Measurements from ENCODE around the gene PTPRJ. TPM values are rescaled to one million over a fixed set of nuclear protein-coding genes. Genes with fewer than 3 reads are reported as not detected.

Gene PTPRJ
- total and polyA plus RNA-seq, 2 experiments from 2014 or later, result 4.5 to 9.5 TPM

DNA sequence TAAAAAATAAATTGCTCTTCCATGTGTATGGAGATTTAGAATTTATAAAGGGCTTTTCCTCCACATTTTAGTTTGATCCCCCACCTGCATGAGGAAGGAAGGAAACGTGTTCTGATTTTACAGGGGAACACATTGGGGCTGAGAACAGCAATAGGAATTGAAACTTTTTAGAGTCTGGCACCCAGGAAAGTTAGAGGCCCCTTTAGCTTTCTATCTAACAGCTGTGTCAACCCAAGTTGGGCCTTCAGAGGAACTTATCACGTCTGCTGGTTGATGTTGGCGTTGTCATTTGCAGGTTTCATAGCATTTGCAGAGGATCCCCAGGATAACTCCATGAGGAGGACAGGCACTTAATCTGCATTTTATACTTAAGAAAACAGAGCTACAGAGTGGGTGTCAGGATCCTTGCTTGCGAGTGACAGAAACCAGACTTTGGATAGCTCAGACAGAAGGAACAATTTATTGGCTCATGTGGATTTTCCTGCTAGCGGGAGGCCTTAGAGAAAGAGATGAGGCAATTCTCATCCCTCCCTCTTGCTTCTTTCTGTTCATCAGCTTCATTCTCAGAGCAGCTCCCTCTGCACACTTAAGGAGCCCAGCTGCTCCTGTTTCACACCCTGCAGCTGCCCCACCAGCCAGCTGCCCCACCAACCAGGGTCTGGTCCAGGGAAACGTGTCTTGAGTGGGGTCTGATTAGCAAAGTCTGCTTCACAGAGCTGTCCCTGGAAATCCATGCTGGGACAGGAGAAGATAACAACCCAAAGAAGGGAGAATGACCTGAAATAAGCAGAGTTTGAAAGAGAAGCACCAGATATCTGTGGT is 143.8 kb downstream of the PTPRJ start:
- Histone ChIP-seq H3K4me3 (no peak overlapping the region), H3K36me3 (ENCODE audit: low read depth) (peaks cover 13% of the 10 kb centered on the region; the same call in 1 of the 2 replicates), H3K27ac (no peak overlapping the region), H3F3A (ENCODE audit: insufficient read depth) (no peaks in the 10 kb centered on the region), H3K27me3 (replicated peaks; ENCODE audit: insufficient read depth) (no peaks in the 10 kb centered on the region), H3K9me3 (ENCODE audit: low read depth) (no peaks in the 10 kb centered on the region), H3K4me2 (ENCODE audit: unreplicated experiment) (no peak overlapping the region), H3K9ac (no peak overlapping the region), H2AFZ (no peak overlapping the region), H3K79me2 (ENCODE audit: insufficient read depth) (no peaks in the 10 kb centered on the region), H3K9me2 (ENCODE audit: insufficient read depth) (no peaks in the 10 kb centered on the region), H4K20me1 (ENCODE audit: insufficient read depth) (no peaks in the 10 kb centered on the region), H3K4me1 (ENCODE audit: insufficient read depth) (no peaks in the 10 kb centered on the region)
- in situ Hi-C loops (cut with MboI), result no loop called here
- DNase-seq, result no peak
- no peak for TF ChIP-seq EZH2phosphoT487 (IDR thresholded peaks at IDR 0.05; ENCODE audit: insufficient read depth, low read depth)
- no peak for TF ChIP-seq EZH2 (IDR thresholded peaks at IDR 0.05; ENCODE audit: insufficient read depth, poor library complexity, severe bottlenecking)
- 69 to 71% methylated on average over 6 of the region's 6 CpGs for WGBS, 2 experiments (ENCODE audit: low coverage in 1 of 2, low lambda C conversion rate in 2 of 2, missing lambda C conversion rate in 2 of 2)

DNA sequence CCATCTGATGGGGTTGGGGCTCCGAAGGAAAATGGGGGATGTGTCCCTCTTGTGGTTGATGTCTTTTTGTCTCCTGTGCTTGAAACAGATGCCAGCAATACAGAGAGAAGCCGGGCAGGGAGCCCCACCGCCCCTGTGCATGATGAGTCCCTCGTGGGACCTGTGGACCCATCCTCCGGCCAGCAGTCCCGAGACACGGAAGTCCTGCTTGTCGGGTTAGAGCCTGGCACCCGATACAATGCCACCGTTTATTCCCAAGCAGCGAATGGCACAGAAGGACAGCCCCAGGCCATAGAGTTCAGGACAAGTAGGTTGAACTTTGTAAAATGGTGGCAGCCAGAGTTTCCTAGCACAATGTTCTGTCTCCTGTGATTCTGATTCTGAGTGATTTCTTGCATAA is 144.5 kb downstream of the PTPRJ start:
- no peak for DNase-seq
- no peak overlapping the region for H3K27ac ChIP-seq
- no peaks in the 10 kb centered on the region for H3K9me3 ChIP-seq (ENCODE audit: low read depth)
- no peak overlapping the region for H3K9ac ChIP-seq
- peaks cover 18% of the 10 kb centered on the region; the same call in 1 of the 2 replicates for H3K36me3 ChIP-seq (ENCODE audit: low read depth)
- no peaks in the 10 kb centered on the region for H3K79me2 ChIP-seq (ENCODE audit: insufficient read depth)
- H3F3A ChIP-seq (ENCODE audit: insufficient read depth), result no peaks in the 10 kb centered on the region
- TF ChIP-seq EZH2 (IDR thresholded peaks at IDR 0.05; ENCODE audit: insufficient read depth, poor library complexity, severe bottlenecking) (no peak), EZH2phosphoT487 (IDR thresholded peaks at IDR 0.05; ENCODE audit: insufficient read depth, low read depth) (no peak)
- H3K4me1 ChIP-seq (ENCODE audit: insufficient read depth), result no peaks in the 10 kb centered on the region
- no peak overlapping the region for H3K4me2 ChIP-seq (ENCODE audit: unreplicated experiment)
- no peak overlapping the region for H2AFZ ChIP-seq
- H3K4me3 ChIP-seq, result no peak overlapping the region
- no peaks in the 10 kb centered on the region for H3K9me2 ChIP-seq (ENCODE audit: insufficient read depth)
- in situ Hi-C loops (cut with MboI), result no loop called here
- no peaks in the 10 kb centered on the region for H4K20me1 ChIP-seq (ENCODE audit: insufficient read depth)
- 92 to 93% methylated on average over 11 of the region's 11 CpGs for WGBS, 2 experiments (ENCODE audit: low coverage in 1 of 2, low lambda C conversion rate in 2 of 2, missing lambda C conversion rate in 2 of 2)
- no peaks in the 10 kb centered on the region for H3K27me3 ChIP-seq (replicated peaks; ENCODE audit: insufficient read depth)

DNA sequence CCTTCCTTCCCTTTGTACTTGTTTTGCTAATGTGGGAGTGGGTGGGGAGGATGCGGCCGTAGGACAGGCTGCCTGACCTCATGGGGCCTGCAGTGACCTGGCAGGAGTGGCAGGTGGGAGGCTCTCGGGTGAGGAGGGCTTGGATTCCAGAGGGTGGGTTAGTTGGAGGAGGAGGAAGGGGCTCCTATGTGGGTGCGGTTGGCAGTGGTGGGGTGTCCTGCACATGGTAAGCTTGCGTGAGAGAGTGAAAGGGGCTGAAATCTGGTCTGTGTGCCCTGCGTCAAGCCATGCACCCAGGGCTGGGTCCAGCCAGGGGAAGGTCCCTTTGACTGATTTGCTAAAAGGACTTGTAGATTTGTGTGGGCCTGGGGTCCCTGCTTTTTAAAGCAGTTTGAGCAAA is 145.5 kb downstream of the PTPRJ start:
- Histone ChIP-seq H2AFZ (no peak overlapping the region), H3K79me2 (ENCODE audit: insufficient read depth) (no peaks in the 10 kb centered on the region), H3K27me3 (replicated peaks; ENCODE audit: insufficient read depth) (no peaks in the 10 kb centered on the region), H4K20me1 (ENCODE audit: insufficient read depth) (no peaks in the 10 kb centered on the region), H3K9me3 (ENCODE audit: low read depth) (no peaks in the 10 kb centered on the region), H3K4me1 (ENCODE audit: insufficient read depth) (no peaks in the 10 kb centered on the region), H3K9me2 (ENCODE audit: insufficient read depth) (no peaks in the 10 kb centered on the region), H3K9ac (no peak overlapping the region), H3K27ac (no peak overlapping the region), H3K4me3 (no peak overlapping the region), H3F3A (ENCODE audit: insufficient read depth) (no peaks in the 10 kb centered on the region), H3K36me3 (ENCODE audit: low read depth) (peaks cover 18% of the 10 kb centered on the region; the same call in 1 of the 2 replicates), H3K4me2 (ENCODE audit: unreplicated experiment) (no peak overlapping the region)
- in situ Hi-C loops (cut with MboI), result no loop called here
- WGBS, 2 experiments (ENCODE audit: low coverage in 1 of 2, low lambda C conversion rate in 2 of 2, missing lambda C conversion rate in 2 of 2), result 96 to 100% methylated on average over 6 of the region's 6 CpGs
- TF ChIP-seq EZH2 (IDR thresholded peaks at IDR 0.05; ENCODE audit: insufficient read depth, poor library complexity, severe bottlenecking) (no peak), EZH2phosphoT487 (IDR thresholded peaks at IDR 0.05; ENCODE audit: insufficient read depth, low read depth) (no peak)
- DNase-seq, result no peak

DNA sequence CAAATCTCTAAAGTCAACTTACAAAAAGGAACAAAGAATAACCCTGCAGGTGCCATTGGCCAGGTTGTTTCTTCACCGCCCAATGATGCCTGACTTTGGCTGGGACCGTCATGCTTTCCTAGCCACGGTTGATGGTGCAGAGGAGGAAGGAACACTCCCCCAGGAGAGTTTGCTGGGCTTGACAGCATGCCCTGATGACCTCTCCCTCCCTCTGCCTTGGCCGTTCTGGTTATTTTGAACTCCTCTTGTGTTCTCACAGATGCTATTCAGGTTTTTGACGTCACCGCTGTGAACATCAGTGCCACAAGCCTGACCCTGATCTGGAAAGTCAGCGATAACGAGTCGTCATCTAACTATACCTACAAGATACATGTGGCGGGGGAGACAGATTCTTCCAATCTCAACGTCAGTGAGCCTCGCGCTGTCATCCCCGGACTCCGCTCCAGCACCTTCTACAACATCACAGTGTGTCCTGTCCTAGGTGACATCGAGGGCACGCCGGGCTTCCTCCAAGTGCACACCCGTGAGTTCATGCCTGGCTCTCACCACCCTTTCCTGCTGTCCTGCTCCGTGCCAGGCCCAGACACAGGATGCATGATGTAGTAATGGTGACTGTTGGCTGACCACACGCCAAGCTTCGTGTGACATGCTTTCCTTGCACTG is 147.3 kb downstream of the PTPRJ start:
- DNase-seq, result no peak
- Histone ChIP-seq H2AFZ (no peak overlapping the region), H3K4me3 (no peak overlapping the region), H3K9me2 (ENCODE audit: insufficient read depth) (no peaks in the 10 kb centered on the region), H4K20me1 (ENCODE audit: insufficient read depth) (no peaks in the 10 kb centered on the region), H3K36me3 (ENCODE audit: low read depth) (peaks cover 22% of the 10 kb centered on the region; the same call in 1 of the 2 replicates), H3F3A (ENCODE audit: insufficient read depth) (no peaks in the 10 kb centered on the region), H3K79me2 (ENCODE audit: insufficient read depth) (no peaks in the 10 kb centered on the region), H3K27me3 (replicated peaks; ENCODE audit: insufficient read depth) (no peaks in the 10 kb centered on the region), H3K27ac (no peak overlapping the region), H3K9ac (no peak overlapping the region), H3K4me2 (ENCODE audit: unreplicated experiment) (no peak overlapping the region), H3K4me1 (ENCODE audit: insufficient read depth) (no peaks in the 10 kb centered on the region), H3K9me3 (ENCODE audit: low read depth) (no peaks in the 10 kb centered on the region)
- WGBS, 2 experiments (ENCODE audit: low coverage in 1 of 2, low lambda C conversion rate in 2 of 2, missing lambda C conversion rate in 2 of 2), result 96 to 97% methylated on average over 22 of the region's 22 CpGs
- in situ Hi-C loops (cut with MboI), result no loop called here
- no peak for TF ChIP-seq EZH2phosphoT487 (IDR thresholded peaks at IDR 0.05; ENCODE audit: insufficient read depth, low read depth)
